H1 (cell line): ENCODE results near the gene CCNB3. TPM values are rescaled to one million over a fixed set of nuclear protein-coding genes. Genes with fewer than 3 reads are reported as not detected.

ENCODE experiments used
- CTCF ChIA-PET: fragments of 300-600 bp; sonication (Branson Sonifier 250); formaldehyde crosslinking; loops from one replicate; lab custom pipeline; 2021; ENCODE audit not compliant: partially characterized antibody; lab: Charles Lee
- POLR2A ChIA-PET: fragments of 300-600 bp; sonication (Branson Sonifier 250); formaldehyde crosslinking; loops from one replicate; lab custom pipeline; 2021; ENCODE audit warnings: inconsistent platforms; ENCODE audit not compliant: partially characterized antibody; lab: Charles Lee
- DNase-seq, 2 experiments: peaks; one replicate each; pipeline versions ENCODE4 v3.0.0 to v3.0.0-alpha.2; 2010 to 2022; ENCODE audit warnings: low spot score in 2 of 2, low read depth in 1 of 2, mixed read lengths in 1 of 2
- FAIRE-seq: peaks from 2 replicates; lab custom pipeline; 2011; peaks lifted over from hg19 to GRCh38; lab: Jason Lieb, UNC
- H2AFZ ChIP-seq: 2 replicates; pipeline ENCODE4 v1.8.1; 2012; ENCODE audit warnings: low read length, inconsistent platforms
- H2AK5ac ChIP-seq: 2 replicates; pipeline ENCODE4 v1.6.1; 2013; ENCODE audit warnings: low read depth, low read length
- H2BK120ac ChIP-seq: replicated peaks from 2 replicates; pipeline ENCODE3; 2013; ENCODE audit warnings: low read depth, low read length, inconsistent platforms
- H2BK12ac ChIP-seq: 2 replicates; pipeline ENCODE4 v1.6.1; 2013; ENCODE audit warnings: low read depth, low read length
- H2BK15ac ChIP-seq: 2 replicates; pipeline ENCODE4 v1.6.1; 2013; ENCODE audit warnings: low read length
- H2BK20ac ChIP-seq: 2 replicates; pipeline ENCODE4 v1.6.1; 2013; ENCODE audit warnings: low read length
- H2BK5ac ChIP-seq: 2 replicates; pipeline ENCODE4 v1.6.1; 2013; ENCODE audit warnings: low read depth, low read length
- H3K14ac ChIP-seq: 2 replicates; pipeline ENCODE4 v1.6.1; 2013; ENCODE audit warnings: inconsistent platforms; ENCODE audit not compliant: insufficient read length
- H3K18ac ChIP-seq: 2 replicates; pipeline ENCODE4 v1.6.1; 2013; ENCODE audit warnings: low read length; ENCODE audit errors: extremely low read depth
- H3K23ac ChIP-seq: 2 replicates; pipeline ENCODE4 v1.6.1; 2013; ENCODE audit warnings: inconsistent platforms; ENCODE audit not compliant: insufficient read length
- H3K23me2 ChIP-seq: 2 replicates; pipeline ENCODE4 v1.6.1; 2013; ENCODE audit warnings: low read depth, low read length
- H3K27ac ChIP-seq: 2 replicates; pipeline ENCODE4 v1.6.1; 2011; ENCODE audit warnings: low read depth, low read length, inconsistent platforms
- H3K27me3 ChIP-seq, 4 experiments: replicated peaks in 1 of 4; 1 replicate in 1 of 4; 2 replicates in 3 of 4; pipeline versions ENCODE4 v1.6.1 to v1.8.1; 2011 to 2013; ENCODE audit warnings: low read length in 3 of 4, mild to moderate bottlenecking in 3 of 4, inconsistent platforms in 2 of 4, mixed read lengths in 2 of 4, moderate library complexity in 1 of 4; ENCODE audit not compliant: control insufficient read depth in 3 of 4, insufficient read depth in 3 of 4; ENCODE audit errors: extremely low read depth in 1 of 4
- H3K36me3 ChIP-seq, 4 experiments: 2 replicates each; pipeline versions ENCODE4 v1.6.1 to v1.8.1; 2011 to 2013; ENCODE audit warnings: mild to moderate bottlenecking in 4 of 4, low read length in 3 of 4, moderate library complexity in 2 of 4, control low read depth in 1 of 4, inconsistent platforms in 1 of 4; ENCODE audit not compliant: insufficient read depth in 4 of 4, control insufficient read depth in 2 of 4
- H3K4ac ChIP-seq: replicated peaks from 2 replicates; pipeline ENCODE3; 2013; ENCODE audit warnings: low read length, low read depth, mixed read lengths, inconsistent platforms; ENCODE audit not compliant: insufficient read length
- H3K4me1 ChIP-seq, 4 experiments: replicated peaks in 1 of 4; 1 replicate in 1 of 4; 2 replicates in 3 of 4; pipeline versions ENCODE4 v1.6.1 to v1.8.1; 2011 to 2013; ENCODE audit warnings: low read length in 3 of 4, inconsistent platforms in 2 of 4, mixed read lengths in 1 of 4; ENCODE audit not compliant: insufficient read depth in 4 of 4, control insufficient read depth in 3 of 4
- H3K4me2 ChIP-seq, 2 experiments: 2 replicates each; pipeline versions ENCODE4 v1.6.1 to v1.8.1; 2011 to 2013; ENCODE audit warnings: low read depth in 2 of 2, low read length in 2 of 2, control low read depth in 1 of 2, inconsistent platforms in 1 of 2, mild to moderate bottlenecking in 1 of 2; ENCODE audit not compliant: insufficient read depth in 1 of 2
- H3K4me3 ChIP-seq, 4 experiments: fragments of 200-600, 300-600 bp in 1 of 4; sonication (generic), shearing (Covaris generic), sonication (Bioruptor Twin) in 1 of 4; 2 replicates each; pipeline versions ENCODE4 v1.5.1 to v1.8.1; 2011 to 2016; ENCODE audit warnings: low read length in 4 of 4, low read depth in 3 of 4, control low read depth in 2 of 4, inconsistent platforms in 2 of 4, mild to moderate bottlenecking in 2 of 4, mixed read lengths in 1 of 4, moderate library complexity in 1 of 4; ENCODE audit not compliant: insufficient read depth in 2 of 4; ENCODE audit errors: extremely low read depth in 1 of 4
- H3K56ac ChIP-seq: replicated peaks from 2 replicates; pipeline ENCODE3; 2013; ENCODE audit warnings: low read depth, mild to moderate bottlenecking, mixed read lengths, low read length, inconsistent platforms; ENCODE audit not compliant: insufficient read length
- H3K79me1 ChIP-seq: 2 replicates; pipeline ENCODE4 v1.6.1; 2013; ENCODE audit warnings: low read depth, low read length, control low read depth
- H3K79me2 ChIP-seq, 2 experiments: 2 replicates each; pipeline versions ENCODE4 v1.6.1 to v1.8.1; 2012 to 2013; ENCODE audit warnings: low read length in 2 of 2, mild to moderate bottlenecking in 2 of 2, inconsistent platforms in 1 of 2; ENCODE audit not compliant: insufficient read depth in 2 of 2, control insufficient read depth in 1 of 2
- H3K9ac ChIP-seq, 4 experiments: replicated peaks in 1 of 4; 1 replicate in 1 of 4; 2 replicates in 3 of 4; pipeline versions ENCODE4 v1.6.1 to v1.8.1; 2011 to 2013; ENCODE audit warnings: low read depth in 3 of 4, low read length in 3 of 4, control low read depth in 2 of 4, mild to moderate bottlenecking in 2 of 4, moderate library complexity in 2 of 4, inconsistent platforms in 1 of 4; ENCODE audit errors: extremely low read depth in 1 of 4
- H3K9me3 ChIP-seq, 2 experiments: 2 replicates each; pipeline versions ENCODE4 v1.6.1 to v1.8.1; 2012 to 2013; ENCODE audit warnings: mild to moderate bottlenecking in 2 of 2, moderate library complexity in 2 of 2, control low read depth in 1 of 2, inconsistent platforms in 1 of 2, low read depth in 1 of 2, low read length in 1 of 2, mixed read lengths in 1 of 2; ENCODE audit not compliant: insufficient read depth in 2 of 2
- H4K20me1 ChIP-seq, 2 experiments: replicated peaks in 1 of 2; 2 replicates each; pipeline versions ENCODE3 to v1.8.1; 2011 to 2013; ENCODE audit warnings: inconsistent platforms in 2 of 2, low read length in 2 of 2, mild to moderate bottlenecking in 1 of 2; ENCODE audit not compliant: insufficient read depth in 2 of 2, control insufficient read depth in 1 of 2
- H4K5ac ChIP-seq: 2 replicates; pipeline ENCODE4 v1.6.1; 2013; ENCODE audit warnings: low read length, low read depth, mixed read lengths, inconsistent platforms; ENCODE audit not compliant: insufficient read length
- H4K8ac ChIP-seq: 2 replicates; pipeline ENCODE4 v1.8.0; 2013; ENCODE audit warnings: mild to moderate bottlenecking, moderate library complexity, low read length, inconsistent platforms; ENCODE audit not compliant: insufficient read depth; ENCODE audit errors: extremely low read depth
- H4K91ac ChIP-seq: replicated peaks from 2 replicates; pipeline ENCODE3; 2013; ENCODE audit warnings: low read length, mixed read lengths, inconsistent platforms; ENCODE audit not compliant: insufficient read length
- BRCA1 ChIP-seq: IDR thresholded peaks from 2 replicates; pipeline ENCODE4 v1.6.1; 2012; ENCODE audit warnings: low read depth, low read length, improper control_type of control experiment
- CREB1 ChIP-seq: IDR thresholded peaks from 2 replicates; pipeline ENCODE4 v1.6.1; 2012; ENCODE audit warnings: inconsistent platforms
- RNF2 ChIP-seq: fragments of 200-900, 300-1000 bp; sonication (generic); IDR thresholded peaks from 2 replicates; pipeline ENCODE4 v1.7.1; 2016; ENCODE audit warnings: borderline replicate concordance, low read depth, mild to moderate bottlenecking, antibody characterized with exemption, low read length; ENCODE audit not compliant: poor library complexity, severe bottlenecking; ENCODE audit errors: missing control alignments
- WGBS, 2 experiments: shearing (Covaris generic) in 1 of 2; methylation state at CpG; one replicate each; pipeline versions ENCODE4 v1.1.6 to v1.1.7; 2013 to 2015; ENCODE audit warnings: low lambda C conversion rate in 2 of 2, mixed read lengths in 2 of 2, inconsistent platforms in 1 of 2, low coverage in 1 of 2, missing lambda C conversion rate in 1 of 2; ENCODE audit not compliant: insufficient replicate concordance in 2 of 2, insufficient coverage in 1 of 2, insufficient read length in 1 of 2; ENCODE audit errors: extremely low coverage in 1 of 2, missing lambda C conversion rate in 1 of 2; 5-methylcytosine and 5-hydroxymethylcytosine counted together
- polyA plus RNA-seq, 7 experiments: library from polyadenylated mRNA; depleted of rRNA in 3 of 7; stranded (reverse) in 5 of 7; unstranded in 2 of 7; fragments of >200 nt in 5 of 7; fragments of 200-250 nt in 2 of 7; gene quantifications; 1 replicate in 5 of 7; 2 replicates in 1 of 7; 4 replicates in 1 of 7; pipeline versions ENCODE4 v1.2.1 to v1.2.3, GENCODE V29; 2011 to 2013; ENCODE audit warnings: missing spikeins in 2 of 7, mixed read lengths in 2 of 7
- total RNA-seq: library from RNA; stranded (reverse); fragmentation: NEBNext Ultra II Directional; extraction: Animal tissue kit (Norgen Biotek cat#: 25700); gene quantifications from 2 replicates; pipeline ENCODE4 v1.2.1, GENCODE V29; 2021

The CCNB3 gene
- total and polyA plus RNA-seq, 2 of the 8 experiments (the other 6 are each of a cell fraction or from before 2014, with no cell fraction given): 0.09 to 0.30 TPM

- H2BK15ac ChIP-seq: no peak overlapping the region
- WGBS, 2 experiments: 97% methylated on average over 4 of the region's 5 CpGs; no CpG with 5 or more reads in 1 of the 2 experiments
- ChIA-PET POLR2A (no interaction called here), CTCF (interaction anchor here (1.5 kb wide), 1 partner anchor 13 kb away, joined by 3 read pairs; no protein-coding TSS in a partner anchor)
- H2AK5ac ChIP-seq: no peak overlapping the region
- H3K56ac ChIP-seq: no peak overlapping the region
- no peaks in the 10 kb centered on the region for H3K79me2 ChIP-seq
- no peak overlapping the region for H3K4me2 ChIP-seq
- H4K8ac ChIP-seq: no peak overlapping the region
- DNase-seq (no peak), FAIRE-seq (no peak)
- no peaks in the 10 kb centered on the region for H3K9me3 ChIP-seq
- H3K23me2 ChIP-seq: no peaks in the 10 kb centered on the region
- H2BK12ac ChIP-seq: no peak overlapping the region
- H2AFZ ChIP-seq: no peak overlapping the region
- no peak overlapping the region for H3K9ac ChIP-seq
- H3K4ac ChIP-seq: no peak overlapping the region
- no peaks in the 10 kb centered on the region for H3K27me3 ChIP-seq
- H3K4me3 ChIP-seq: no peak overlapping the region
- no peaks in the 10 kb centered on the region for H3K79me1 ChIP-seq
- no peak overlapping the region for H2BK120ac ChIP-seq
- H3K36me3 ChIP-seq: no peaks in the 10 kb centered on the region
- no peak overlapping the region for H4K91ac ChIP-seq
- TF ChIP-seq RNF2: no peak
- no peak for TF ChIP-seq BRCA1
- no peak for TF ChIP-seq CREB1
- no peak overlapping the region for H2BK20ac ChIP-seq
- H3K14ac ChIP-seq: no peak overlapping the region
- no peak overlapping the region for H2BK5ac ChIP-seq
- no peak overlapping the region for H3K27ac ChIP-seq
- H3K18ac ChIP-seq: no peak overlapping the region
- no peaks in the 10 kb centered on the region for H4K20me1 ChIP-seq
- 0 out of 7 replicates have a peak, but pooled peaks cover 0 to 3% (median 0%) of the 10 kb centered on the region in 4 experiments for H3K4me1 ChIP-seq
- H3K23ac ChIP-seq: no peak overlapping the region
- no peak overlapping the region for H4K5ac ChIP-seq
Measured at GRCh38 chrX:50165727-50166126, 38.8 kb upstream of the CCNB3 start.
